B cell (primary cell): ENCODE results near the gene EPB41L2. TPM values are rescaled to one million over a fixed set of nuclear protein-coding genes. Genes with fewer than 3 reads are reported as not detected.

ENCODE experiments used
- ATAC-seq: fragments of 200-7000 bp; cut with Tn5 transposase; one replicate; pipeline ENCODE4 v1.10.0; 2021; ENCODE audit warnings: low read depth, mild to moderate bottlenecking, moderate number of reproducible peaks, moderate library complexity
- CTCF ChIA-PET: fragments of 350-600 bp; sonication (Branson Sonifier 250); formaldehyde crosslinking; loops from one replicate; lab custom pipeline; 2021; ENCODE audit warnings: antibody characterized with exemption, inconsistent platforms; lab: Charles Lee
- POLR2A ChIA-PET: fragments of 350-600 bp; sonication (Branson Sonifier 250); formaldehyde crosslinking; loops from one replicate; lab custom pipeline; 2021; ENCODE audit warnings: antibody characterized with exemption; lab: Charles Lee
- DNase-seq: peaks from one replicate; pipeline ENCODE4 v3.0.0; 2013
- H2AFZ ChIP-seq: 2 replicates; pipeline ENCODE4 v1.6.1; 2012; ENCODE audit warnings: mild to moderate bottlenecking, low read depth, low read length; ENCODE audit not compliant: insufficient read depth, poor library complexity, severe bottlenecking
- H3K27ac ChIP-seq, 2 donors: 1 replicate in 1 of 2; 2 replicates in 1 of 2; pipeline ENCODE4 v1.5.1; 2012 to 2013; ENCODE audit warnings: low read length in 2 of 2, mild to moderate bottlenecking in 2 of 2, moderate library complexity in 1 of 2
- H3K27me3 ChIP-seq, 4 experiments: fragments of 200-600 bp in 1 of 4; sonication (generic) in 1 of 4; replicated peaks in 1 of 4; 1 replicate in 2 of 4; 2 replicates in 2 of 4; pipeline versions ENCODE4 v1.6.1 to v1.7.0; 2013 to 2016; ENCODE audit warnings: low read length in 3 of 4, mild to moderate bottlenecking in 2 of 4, mixed read lengths in 1 of 4, moderate library complexity in 1 of 4; ENCODE audit not compliant: insufficient read depth in 4 of 4, control insufficient read depth in 3 of 4; ENCODE audit errors: control extremely low read depth in 1 of 4
- H3K36me3 ChIP-seq, 2 experiments: replicated peaks in 1 of 2; 1 replicate in 1 of 2; 2 replicates in 1 of 2; pipeline versions ENCODE4 v1.6.1 to v1.7.1; 2013; ENCODE audit warnings: low read length in 1 of 2; ENCODE audit not compliant: insufficient read depth in 2 of 2, control insufficient read depth in 1 of 2; ENCODE audit errors: control extremely low read depth in 1 of 2, extremely low read depth in 1 of 2
- H3K4me1 ChIP-seq, 2 donors: fragments of 200-600 bp in 1 of 2; sonication (generic) in 1 of 2; 1 replicate in 1 of 2; 2 replicates in 1 of 2; pipeline versions ENCODE4 v1.5.1 to v1.6.1; 2013 to 2017; ENCODE audit warnings: low read length in 2 of 2; ENCODE audit not compliant: control insufficient read depth in 2 of 2, insufficient read depth in 2 of 2
- H3K4me2 ChIP-seq: replicated peaks from 2 replicates; pipeline ENCODE3; 2012; ENCODE audit warnings: mild to moderate bottlenecking, low read depth, low read length; ENCODE audit not compliant: poor library complexity, severe bottlenecking
- H3K4me3 ChIP-seq, 5 experiments: fragments of 200-600 bp in 1 of 5; sonication (generic) in 1 of 5; 1 replicate in 3 of 5; 2 replicates in 2 of 5; pipeline versions ENCODE4 v1.5.1 to v1.7.0; 2011 to 2016; ENCODE audit warnings: low read length in 4 of 5, mild to moderate bottlenecking in 4 of 5, low read depth in 2 of 5, control low read depth in 1 of 5, moderate library complexity in 1 of 5; ENCODE audit not compliant: insufficient read depth in 1 of 5; ENCODE audit errors: control extremely low read depth in 1 of 5, extremely low read depth in 1 of 5
- H3K79me2 ChIP-seq: fragments of 200-600 bp; sonication (generic); one replicate; pipeline ENCODE4 v1.6.0; 2016; ENCODE audit warnings: low read length; ENCODE audit not compliant: control insufficient read depth, insufficient read depth
- H3K9ac ChIP-seq: fragments of 200-600 bp; sonication (generic); 2 replicates; pipeline ENCODE4 v1.6.1; 2017; ENCODE audit warnings: mild to moderate bottlenecking, low read length, moderate library complexity
- H3K9me3 ChIP-seq, 3 donors: one replicate each; pipeline versions ENCODE4 v1.6.1 to v1.7.1; 2013; ENCODE audit warnings: low read length in 2 of 3; ENCODE audit not compliant: control insufficient read depth in 2 of 3, insufficient read depth in 1 of 3; ENCODE audit errors: control extremely low read depth in 1 of 3
- H4K20me1 ChIP-seq: 2 replicates; pipeline ENCODE4 v1.6.0; 2012; ENCODE audit warnings: mild to moderate bottlenecking, low read length; ENCODE audit not compliant: insufficient read depth, control insufficient read depth, poor library complexity, severe bottlenecking
- H3K27ac Mint-ChIP-seq: one replicate; pipeline ENCODE4 v1.8.0; 2021; ENCODE audit warnings: mixed read lengths
- H3K27me3 Mint-ChIP-seq: one replicate; pipeline ENCODE4 v1.8.0; 2021; ENCODE audit warnings: mixed read lengths
- H3K4me1 Mint-ChIP-seq: one replicate; pipeline ENCODE4 v1.8.0; 2021; ENCODE audit warnings: mixed read lengths
- H3K4me3 Mint-ChIP-seq: one replicate; pipeline ENCODE4 v1.8.0; 2021; ENCODE audit warnings: mixed read lengths
- H3K9me3 Mint-ChIP-seq: one replicate; pipeline ENCODE4 v1.8.0; 2022; ENCODE audit warnings: mixed read lengths; ENCODE audit not compliant: insufficient read depth
- CTCF ChIP-seq: fragments of 200-600 bp; IDR thresholded peaks from one replicate; pipeline ENCODE4 v1.8.0; 2022; ENCODE audit warnings: antibody characterized with exemption, mild to moderate bottlenecking
- EZH2 ChIP-seq: IDR thresholded peaks from 2 replicates; pipeline ENCODE4 v1.6.1; 2012; ENCODE audit warnings: borderline replicate concordance, low read depth, mild to moderate bottlenecking, moderate library complexity, low read length; ENCODE audit not compliant: insufficient read depth, poor library complexity, severe bottlenecking
- WGBS: methylation state at CpG from one replicate; pipeline ENCODE4 v1.1.5; 2013; ENCODE audit warnings: missing lambda C conversion rate; ENCODE audit not compliant: insufficient coverage; 5-methylcytosine and 5-hydroxymethylcytosine counted together
- intact Hi-C: fragments of 100-400 bp; cut with micrococcal nuclease; formaldehyde crosslinking; loops from one replicate; pipeline ENCODE4 v1.10.0; 2022
- polyA plus RNA-seq: library from polyadenylated mRNA; depleted of rRNA; stranded (reverse); fragments of >200 nt; gene quantifications from 2 replicates; pipeline ENCODE4 v1.2.3, GENCODE V29; 2012
- total RNA-seq, 2 donors: library from RNA; stranded (reverse); fragments of 120-200 nt in 1 of 2; gene quantifications; 1 replicate in 1 of 2; 2 replicates in 1 of 2; pipeline versions ENCODE4 v1.2.3 to v1.2.4, GENCODE V29; 2013 to 2022

The EPB41L2 gene
- total and polyA plus RNA-seq, 2 donors (not counting 1 experiment from before 2014, with no cell fraction given), result 17.8 to 61.0 TPM

- no peaks in the 10 kb centered on the region for H3K4me1 ChIP-seq
- no peak within 1 kb of the TSS for H2AFZ ChIP-seq
- H3K4me2 ChIP-seq, result no peak within 1 kb of the TSS
- no peak within 1 kb of the TSS for H3K4me3 Mint-ChIP-seq
- H3K27ac ChIP-seq, result no peak within 1 kb of the TSS
- WGBS, result 56% methylated on average over 3 of the region's 11 CpGs
- H4K20me1 ChIP-seq, result no peaks in the 10 kb centered on the region
- TF ChIP-seq EZH2, result no peak
- no peak for ATAC-seq
- ChIA-PET CTCF (no interaction called here), POLR2A (no interaction called here)
- H3K4me1 Mint-ChIP-seq, result no peaks in the 10 kb centered on the region
- H3K4me3 ChIP-seq, result no peak within 1 kb of the TSS
- H3K79me2 ChIP-seq, result no peaks in the 10 kb centered on the region
- no peak within 1 kb of the TSS for H3K9ac ChIP-seq
- H3K36me3 ChIP-seq, result no peaks in the 10 kb centered on the region
- no peaks in the 10 kb centered on the region for H3K27me3 ChIP-seq
- H3K27me3 Mint-ChIP-seq, result no peaks in the 10 kb centered on the region
- H3K9me3 Mint-ChIP-seq, result no peaks in the 10 kb centered on the region
- intact Hi-C loops, result no loop called here
- no peaks in the 10 kb centered on the region for H3K9me3 ChIP-seq
- H3K27ac Mint-ChIP-seq, result no peak within 1 kb of the TSS
- DNase-seq, result no peak
Measured at GRCh38 chr6:130827247-130828149, 235.5 kb downstream of the EPB41L2 start, which contains the start of gene SMLR1. Gene SMLR1, plus strand, starts transcription at chr6:130827406. Its CDS starts 8 bp downstream, at chr6:130827414.

GRCh38 chr6:130826442-130827246, 236.4 kb downstream of the EPB41L2 start:
- no peak overlapping the region for H3K4me2 ChIP-seq
- no peak overlapping the region for H3K4me3 Mint-ChIP-seq
- CTCF ChIA-PET, result no interaction called here
- H2AFZ ChIP-seq, result no peak overlapping the region
- no peaks in the 10 kb centered on the region for H3K79me2 ChIP-seq
- no peaks in the 10 kb centered on the region for H3K9me3 ChIP-seq
- ATAC-seq (no peak), DNase-seq (no peak)
- no peak overlapping the region for H3K9ac ChIP-seq
- POLR2A ChIA-PET, result no interaction called here
- no peaks in the 10 kb centered on the region for H3K4me1 Mint-ChIP-seq
- TF ChIP-seq CTCF (no peak), EZH2 (no peak)
- H3K27ac ChIP-seq, result no peak overlapping the region
- H3K36me3 ChIP-seq, result no peaks in the 10 kb centered on the region
- no peak overlapping the region for H3K4me3 ChIP-seq
- H3K27me3 ChIP-seq, result no peaks in the 10 kb centered on the region
- WGBS, result 83% methylated on average over 1 of the region's 4 CpGs
- H3K27ac Mint-ChIP-seq, result no peak overlapping the region
- no peaks in the 10 kb centered on the region for H3K4me1 ChIP-seq
- no peaks in the 10 kb centered on the region for H3K9me3 Mint-ChIP-seq
- H4K20me1 ChIP-seq, result no peaks in the 10 kb centered on the region
- no peaks in the 10 kb centered on the region for H3K27me3 Mint-ChIP-seq
- intact Hi-C loops, result no loop called here
